ENCODE measurements around the gene GRIK4.

DNA sequence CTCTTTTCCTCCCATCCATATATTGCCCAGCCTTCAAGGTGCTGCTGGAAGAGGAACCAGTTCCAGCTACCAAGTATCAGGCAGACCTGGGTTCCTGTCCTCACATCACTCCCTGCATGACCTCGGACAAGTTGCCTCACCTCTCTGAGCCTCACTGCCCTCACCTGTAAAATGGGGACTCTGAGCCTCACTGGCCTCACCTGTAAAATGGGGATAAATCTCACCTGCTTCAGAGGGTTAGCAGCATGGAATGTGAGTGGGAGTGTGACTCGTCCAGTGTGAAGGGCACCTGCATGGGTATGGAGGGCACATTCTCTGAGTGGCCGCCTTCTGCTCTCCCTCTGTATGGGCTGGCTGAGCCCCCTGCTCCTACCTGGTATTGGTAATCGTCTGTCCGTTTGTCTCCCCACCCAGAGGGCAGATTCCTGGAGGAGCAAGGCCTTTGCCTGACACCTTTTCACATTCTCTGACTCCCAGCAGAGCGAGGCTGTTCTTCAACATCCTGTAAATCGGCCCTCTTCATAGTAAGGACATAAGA is 3.7 kb downstream of the GRIK4 start:
- TF ChIP-seq NFIC (IDR thresholded peaks at IDR 0.05; ENCODE audit: borderline replicate concordance): no peak
- TF ChIP-seq, protein P1, sequence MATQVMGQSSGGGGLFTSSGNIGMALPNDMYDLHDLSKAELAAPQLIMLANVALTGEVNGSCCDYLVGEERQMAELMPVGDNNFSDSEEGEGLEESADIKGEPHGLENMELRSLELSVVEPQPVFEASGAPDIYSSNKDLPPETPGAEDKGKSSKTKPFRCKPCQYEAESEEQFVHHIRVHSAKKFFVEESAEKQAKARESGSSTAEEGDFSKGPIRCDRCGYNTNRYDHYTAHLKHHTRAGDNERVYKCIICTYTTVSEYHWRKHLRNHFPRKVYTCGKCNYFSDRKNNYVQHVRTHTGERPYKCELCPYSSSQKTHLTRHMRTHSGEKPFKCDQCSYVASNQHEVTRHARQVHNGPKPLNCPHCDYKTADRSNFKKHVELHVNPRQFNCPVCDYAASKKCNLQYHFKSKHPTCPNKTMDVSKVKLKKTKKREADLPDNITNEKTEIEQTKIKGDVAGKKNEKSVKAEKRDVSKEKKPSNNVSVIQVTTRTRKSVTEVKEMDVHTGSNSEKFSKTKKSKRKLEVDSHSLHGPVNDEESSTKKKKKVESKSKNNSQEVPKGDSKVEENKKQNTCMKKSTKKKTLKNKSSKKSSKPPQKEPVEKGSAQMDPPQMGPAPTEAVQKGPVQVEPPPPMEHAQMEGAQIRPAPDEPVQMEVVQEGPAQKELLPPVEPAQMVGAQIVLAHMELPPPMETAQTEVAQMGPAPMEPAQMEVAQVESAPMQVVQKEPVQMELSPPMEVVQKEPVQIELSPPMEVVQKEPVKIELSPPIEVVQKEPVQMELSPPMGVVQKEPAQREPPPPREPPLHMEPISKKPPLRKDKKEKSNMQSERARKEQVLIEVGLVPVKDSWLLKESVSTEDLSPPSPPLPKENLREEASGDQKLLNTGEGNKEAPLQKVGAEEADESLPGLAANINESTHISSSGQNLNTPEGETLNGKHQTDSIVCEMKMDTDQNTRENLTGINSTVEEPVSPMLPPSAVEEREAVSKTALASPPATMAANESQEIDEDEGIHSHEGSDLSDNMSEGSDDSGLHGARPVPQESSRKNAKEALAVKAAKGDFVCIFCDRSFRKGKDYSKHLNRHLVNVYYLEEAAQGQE (IDR thresholded peaks at IDR 0.05; ENCODE audit: low read depth, low read length): no peak
- no peak for TF ChIP-seq FOXJ3 (CRISPR knock-in tag; IDR thresholded peaks at IDR 0.05)
- no peak for TF ChIP-seq JUND (IDR thresholded peaks at IDR 0.05)
- TF ChIP-seq RXRA (IDR thresholded peaks at IDR 0.05; ENCODE audit: borderline replicate concordance, low read depth): no peak
- TF ChIP-seq SMC3 (IDR thresholded peaks at IDR 0.05; ENCODE audit: low read depth, low read length): no peak
- TF ChIP-seq, protein P2, sequence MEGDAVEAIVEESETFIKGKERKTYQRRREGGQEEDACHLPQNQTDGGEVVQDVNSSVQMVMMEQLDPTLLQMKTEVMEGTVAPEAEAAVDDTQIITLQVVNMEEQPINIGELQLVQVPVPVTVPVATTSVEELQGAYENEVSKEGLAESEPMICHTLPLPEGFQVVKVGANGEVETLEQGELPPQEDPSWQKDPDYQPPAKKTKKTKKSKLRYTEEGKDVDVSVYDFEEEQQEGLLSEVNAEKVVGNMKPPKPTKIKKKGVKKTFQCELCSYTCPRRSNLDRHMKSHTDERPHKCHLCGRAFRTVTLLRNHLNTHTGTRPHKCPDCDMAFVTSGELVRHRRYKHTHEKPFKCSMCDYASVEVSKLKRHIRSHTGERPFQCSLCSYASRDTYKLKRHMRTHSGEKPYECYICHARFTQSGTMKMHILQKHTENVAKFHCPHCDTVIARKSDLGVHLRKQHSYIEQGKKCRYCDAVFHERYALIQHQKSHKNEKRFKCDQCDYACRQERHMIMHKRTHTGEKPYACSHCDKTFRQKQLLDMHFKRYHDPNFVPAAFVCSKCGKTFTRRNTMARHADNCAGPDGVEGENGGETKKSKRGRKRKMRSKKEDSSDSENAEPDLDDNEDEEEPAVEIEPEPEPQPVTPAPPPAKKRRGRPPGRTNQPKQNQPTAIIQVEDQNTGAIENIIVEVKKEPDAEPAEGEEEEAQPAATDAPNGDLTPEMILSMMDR (IDR thresholded peaks at IDR 0.05): no peak
- no peak for TF ChIP-seq EZH2phosphoT487 (IDR thresholded peaks at IDR 0.05; ENCODE audit: borderline replicate concordance, low read depth)
- TF ChIP-seq, protein P3, sequence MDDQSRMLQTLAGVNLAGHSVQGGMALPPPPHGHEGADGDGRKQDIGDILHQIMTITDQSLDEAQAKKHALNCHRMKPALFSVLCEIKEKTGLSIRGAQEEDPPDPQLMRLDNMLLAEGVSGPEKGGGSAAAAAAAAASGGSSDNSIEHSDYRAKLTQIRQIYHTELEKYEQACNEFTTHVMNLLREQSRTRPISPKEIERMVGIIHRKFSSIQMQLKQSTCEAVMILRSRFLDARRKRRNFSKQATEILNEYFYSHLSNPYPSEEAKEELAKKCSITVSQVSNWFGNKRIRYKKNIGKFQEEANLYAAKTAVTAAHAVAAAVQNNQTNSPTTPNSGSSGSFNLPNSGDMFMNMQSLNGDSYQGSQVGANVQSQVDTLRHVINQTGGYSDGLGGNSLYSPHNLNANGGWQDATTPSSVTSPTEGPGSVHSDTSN (IDR thresholded peaks at IDR 0.05): no peak
- TF ChIP-seq YY1 (IDR thresholded peaks at IDR 0.05; ENCODE audit: low read depth): no peak
- TF ChIP-seq, protein P4, sequence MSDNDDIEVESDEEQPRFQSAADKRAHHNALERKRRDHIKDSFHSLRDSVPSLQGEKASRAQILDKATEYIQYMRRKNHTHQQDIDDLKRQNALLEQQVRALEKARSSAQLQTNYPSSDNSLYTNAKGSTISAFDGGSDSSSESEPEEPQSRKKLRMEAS (IDR thresholded peaks at IDR 0.05; ENCODE audit: low read depth): no peak
- TF ChIP-seq TAF1 (IDR thresholded peaks at IDR 0.05; ENCODE audit: borderline replicate concordance, low read depth, low read length): no peak

Measured in SK-N-SH (cell line).